Hepatocyte (in vitro differentiated cells): ENCODE results near the gene TTC28. TPM values are rescaled to one million over a fixed set of nuclear protein-coding genes. Genes with fewer than 3 reads are reported as not detected.

Experiments
- DNase-seq: peaks from one replicate; pipeline ENCODE4 v3.0.0-alpha.2; 2016; ENCODE audit warnings: low spot score
- H2AFZ ChIP-seq: fragments of 200-600 bp; sonication (generic); 2 replicates; pipeline ENCODE4 v1.6.0; 2016; ENCODE audit warnings: antibody characterized with exemption, mild to moderate bottlenecking
- H3K27ac ChIP-seq: fragments of 200-600 bp; sonication (generic); 2 replicates; pipeline ENCODE4 v1.5.1; 2016; ENCODE audit warnings: mild to moderate bottlenecking
- H3K27me3 ChIP-seq: fragments of 200-600 bp; sonication (generic); 2 replicates; pipeline ENCODE4 v1.6.1; 2016
- H3K36me3 ChIP-seq: fragments of 200-600 bp; sonication (generic); replicated peaks from 2 replicates; pipeline ENCODE4 v1.5.1; 2016; ENCODE audit warnings: low read depth; ENCODE audit not compliant: insufficient read depth
- H3K4me1 ChIP-seq: fragments of 200-600 bp; sonication (generic); 2 replicates; pipeline ENCODE4 v1.5.1; 2016; ENCODE audit warnings: mild to moderate bottlenecking, moderate library complexity; ENCODE audit not compliant: insufficient read depth
- H3K4me2 ChIP-seq: fragments of 200-600 bp; sonication (generic); 2 replicates; pipeline ENCODE4 v1.6.0; 2016
- H3K4me3 ChIP-seq: fragments of 200-600 bp; sonication (generic); 2 replicates; pipeline ENCODE4 v1.5.1; 2016; ENCODE audit warnings: mild to moderate bottlenecking
- H3K79me2 ChIP-seq: fragments of 200-600 bp; sonication (generic); 2 replicates; pipeline ENCODE4 v1.6.0; 2017; ENCODE audit warnings: mild to moderate bottlenecking
- H3K9me2 ChIP-seq: fragments of 200-600 bp; sonication (generic); replicated peaks from 2 replicates; pipeline ENCODE4 v1.6.0; 2017; ENCODE audit warnings: mild to moderate bottlenecking; ENCODE audit not compliant: insufficient read depth
- H3K9me3 ChIP-seq: fragments of 200-600 bp; sonication (generic); 2 replicates; pipeline ENCODE4 v1.5.1; 2016; ENCODE audit warnings: low read depth, mild to moderate bottlenecking
- H4K20me1 ChIP-seq: fragments of 200-600 bp; sonication (generic); 2 replicates; pipeline ENCODE4 v1.6.0; 2016; ENCODE audit warnings: mild to moderate bottlenecking; ENCODE audit not compliant: insufficient read depth, poor library complexity, severe bottlenecking
- EZH2 ChIP-seq: fragments of 200-600 bp; sonication (generic); IDR thresholded peaks from 2 replicates; pipeline ENCODE4 v1.6.1; 2016; ENCODE audit warnings: antibody characterized with exemption, mild to moderate bottlenecking, borderline replicate concordance
- EZH2phosphoT487 ChIP-seq: fragments of 200-600 bp; sonication (generic); IDR thresholded peaks from one replicate; pipeline ENCODE4 v1.6.1; 2018; ENCODE audit warnings: antibody characterized with exemption, mild to moderate bottlenecking, low read depth, moderate library complexity; ENCODE audit not compliant: unreplicated experiment, severe bottlenecking
- WGBS: methylation state at CpG from one replicate; pipeline ENCODE4 v1.1.6; 2016; ENCODE audit warnings: low lambda C conversion rate; ENCODE audit errors: missing lambda C conversion rate; 5-methylcytosine and 5-hydroxymethylcytosine counted together
- polyA plus RNA-seq: library from polyadenylated mRNA; unstranded; fragments of >200 nt; fragmentation: Nextera tagmentation; extraction: Ambion mirVana; gene quantifications from 2 replicates; pipeline ENCODE4 v1.2.1, GENCODE V29; 2016
- total RNA-seq: library from RNA; depleted of rRNA; stranded (reverse); fragments of >200 nt; gene quantifications from 2 replicates; pipeline ENCODE4 v1.2.3, GENCODE V29; 2014
- TF ChIP-seq, protein P1 (sequence below): fragments of 200-600 bp; sonication (generic); IDR thresholded peaks from 2 replicates; pipeline ENCODE4 v1.5.1; 2016; ENCODE audit warnings: antibody characterized with exemption, mild to moderate bottlenecking; ENCODE audit not compliant: poor library complexity

TTC28 gene
- total and polyA plus RNA-seq, 2 experiments from 2014 or later: 14.7 to 30.4 TPM

DNA sequence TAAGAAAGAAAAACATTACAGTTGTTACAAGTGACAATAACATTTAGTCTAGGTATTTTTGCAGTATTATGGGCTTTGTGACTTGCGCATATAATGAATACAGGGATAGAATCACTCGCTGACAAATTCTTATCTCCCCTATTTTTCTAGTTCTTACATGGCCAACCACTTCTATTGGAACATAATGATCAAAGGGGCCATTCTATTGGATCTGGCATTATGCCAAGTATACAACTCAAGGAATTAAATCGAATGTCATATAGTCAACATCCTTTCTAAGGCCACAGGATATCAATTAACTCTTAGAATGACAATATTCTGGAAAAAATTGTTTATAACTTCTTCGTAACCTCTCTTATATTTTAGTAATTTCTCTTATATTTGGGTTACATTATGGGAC lies 272.0 kb downstream of the TTC28 start:
- no peak overlapping the region for H2AFZ ChIP-seq
- no peaks in the 10 kb centered on the region for H3K27me3 ChIP-seq
- WGBS: 89% methylated on average over 4 of the region's 4 CpGs
- H3K4me2 ChIP-seq: no peak overlapping the region
- H3K79me2 ChIP-seq: peaks cover 43% of the 10 kb centered on the region
- H3K4me3 ChIP-seq: no peak overlapping the region
- H3K9me3 ChIP-seq: no peaks in the 10 kb centered on the region
- H3K4me1 ChIP-seq: no peaks in the 10 kb centered on the region
- no peaks in the 10 kb centered on the region for H3K36me3 ChIP-seq
- H4K20me1 ChIP-seq: no peaks in the 10 kb centered on the region
- TF ChIP-seq, protein P1, sequence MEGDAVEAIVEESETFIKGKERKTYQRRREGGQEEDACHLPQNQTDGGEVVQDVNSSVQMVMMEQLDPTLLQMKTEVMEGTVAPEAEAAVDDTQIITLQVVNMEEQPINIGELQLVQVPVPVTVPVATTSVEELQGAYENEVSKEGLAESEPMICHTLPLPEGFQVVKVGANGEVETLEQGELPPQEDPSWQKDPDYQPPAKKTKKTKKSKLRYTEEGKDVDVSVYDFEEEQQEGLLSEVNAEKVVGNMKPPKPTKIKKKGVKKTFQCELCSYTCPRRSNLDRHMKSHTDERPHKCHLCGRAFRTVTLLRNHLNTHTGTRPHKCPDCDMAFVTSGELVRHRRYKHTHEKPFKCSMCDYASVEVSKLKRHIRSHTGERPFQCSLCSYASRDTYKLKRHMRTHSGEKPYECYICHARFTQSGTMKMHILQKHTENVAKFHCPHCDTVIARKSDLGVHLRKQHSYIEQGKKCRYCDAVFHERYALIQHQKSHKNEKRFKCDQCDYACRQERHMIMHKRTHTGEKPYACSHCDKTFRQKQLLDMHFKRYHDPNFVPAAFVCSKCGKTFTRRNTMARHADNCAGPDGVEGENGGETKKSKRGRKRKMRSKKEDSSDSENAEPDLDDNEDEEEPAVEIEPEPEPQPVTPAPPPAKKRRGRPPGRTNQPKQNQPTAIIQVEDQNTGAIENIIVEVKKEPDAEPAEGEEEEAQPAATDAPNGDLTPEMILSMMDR: no peak
- TF ChIP-seq EZH2phosphoT487 (no peak), EZH2 (no peak)
- no peak overlapping the region for H3K27ac ChIP-seq
- no peak for DNase-seq
- H3K9me2 ChIP-seq: no peaks in the 10 kb centered on the region

DNA sequence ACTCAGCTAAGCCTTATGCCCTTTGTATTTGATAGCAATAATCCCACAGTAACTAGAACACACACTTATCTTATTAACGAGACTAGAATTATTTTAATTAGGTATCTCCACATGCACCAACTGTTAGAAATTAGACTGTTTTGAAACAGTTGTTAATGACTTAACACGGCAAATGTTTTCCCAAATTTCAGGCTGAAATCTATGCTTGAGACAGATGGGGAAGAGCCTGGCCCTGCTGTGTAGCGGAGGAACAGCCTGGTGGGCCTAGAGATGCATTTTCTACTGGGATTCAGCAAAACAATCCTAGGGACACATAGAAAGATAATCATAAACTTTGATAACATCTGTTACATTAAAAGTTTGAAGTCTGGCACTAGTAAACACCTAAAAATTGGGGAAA lies 273.4 kb downstream of the TTC28 start:
- Histone ChIP-seq H3K27ac (no peak overlapping the region), H3K9me3 (no peaks in the 10 kb centered on the region), H2AFZ (no peak overlapping the region), H3K4me2 (no peak overlapping the region), H4K20me1 (no peaks in the 10 kb centered on the region), H3K4me3 (no peak overlapping the region), H3K4me1 (no peaks in the 10 kb centered on the region), H3K27me3 (no peaks in the 10 kb centered on the region), H3K36me3 (no peaks in the 10 kb centered on the region), H3K79me2 (peaks cover 37% of the 10 kb centered on the region), H3K9me2 (no peaks in the 10 kb centered on the region)
- no peak for DNase-seq
- TF ChIP-seq, protein P1: no peak
- no peak for TF ChIP-seq EZH2
- no peak for TF ChIP-seq EZH2phosphoT487
- 86% methylated on average over 3 of the region's 3 CpGs for WGBS

GRCh38 chr22:28405588-28405987 lies 274.1 kb downstream of the TTC28 start:
- Histone ChIP-seq H3K36me3 (no peaks in the 10 kb centered on the region), H3K9me2 (no peaks in the 10 kb centered on the region), H3K4me2 (no peak overlapping the region), H3K4me3 (no peak overlapping the region), H3K9me3 (no peaks in the 10 kb centered on the region), H3K27ac (no peak overlapping the region), H3K79me2 (peaks cover 36% of the 10 kb centered on the region), H4K20me1 (no peaks in the 10 kb centered on the region), H3K4me1 (no peaks in the 10 kb centered on the region), H2AFZ (no peak overlapping the region), H3K27me3 (no peaks in the 10 kb centered on the region)
- DNase-seq: no peak
- TF ChIP-seq, protein P1: no peak
- TF ChIP-seq EZH2phosphoT487 (no peak), EZH2 (no peak)

DNA sequence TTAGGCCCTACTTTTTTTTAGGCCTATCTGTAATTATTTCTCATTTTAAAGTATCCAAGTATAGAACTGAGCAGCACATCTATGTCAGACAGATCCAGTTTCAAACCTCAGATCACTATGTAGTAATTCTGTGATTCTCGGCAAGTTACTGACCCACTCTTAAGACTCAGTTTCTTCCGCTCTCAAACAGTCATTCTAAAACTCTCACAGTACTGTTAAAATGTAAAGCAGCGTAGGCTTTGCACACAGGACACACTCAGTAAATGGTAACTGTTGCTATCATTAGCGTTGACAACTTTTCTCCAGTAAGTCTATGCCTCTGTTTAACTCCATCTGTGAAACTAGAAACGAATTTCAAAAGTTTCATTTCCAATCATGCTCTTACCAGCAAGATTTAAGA lies 277.1 kb downstream of the TTC28 start:
- no peaks in the 10 kb centered on the region for H3K9me3 ChIP-seq
- H2AFZ ChIP-seq: no peak overlapping the region
- no peaks in the 10 kb centered on the region for H3K9me2 ChIP-seq
- H3K4me2 ChIP-seq: no peak overlapping the region
- H3K79me2 ChIP-seq: peaks cover 20% of the 10 kb centered on the region
- no peak overlapping the region for H3K4me3 ChIP-seq
- H4K20me1 ChIP-seq: peaks cover 5% of the 10 kb centered on the region
- H3K4me1 ChIP-seq: peaks cover 8% of the 10 kb centered on the region
- WGBS: 95% methylated on average over 5 of the region's 5 CpGs
- TF ChIP-seq, protein P1: no peak
- TF ChIP-seq EZH2phosphoT487 (no peak), EZH2 (no peak)
- no peaks in the 10 kb centered on the region for H3K36me3 ChIP-seq
- no peak for DNase-seq
- H3K27me3 ChIP-seq: no peaks in the 10 kb centered on the region
- H3K27ac ChIP-seq: no peak overlapping the region
